WTC11 (cell line): Measurements from ENCODE around the gene CHADL. TPM values are rescaled to one million over a fixed set of nuclear protein-coding genes. Genes with fewer than 3 reads are reported as not detected.

Experiments used
- ATAC-seq: fragments of 200-7000 bp; cut with Tn5 transposase; 2 replicates; pipeline ENCODE4 v1.10.0; 2021; ENCODE audit warnings: mild to moderate bottlenecking, moderate library complexity
- CTCF ChIA-PET: fragments of 300-600 bp; sonication (Branson Sonifier 250); formaldehyde crosslinking; loops from one replicate; lab custom pipeline; 2021; ENCODE audit warnings: antibody characterized with exemption; lab: Charles Lee
- POLR2A ChIA-PET: fragments of 350-600 bp; sonication (Branson Sonifier 250); formaldehyde crosslinking; loops from one replicate; lab custom pipeline; 2021; ENCODE audit warnings: antibody characterized with exemption; lab: Charles Lee
- DNase-seq: peaks from one replicate; pipeline ENCODE4 v3.0.0; 2021; ENCODE audit warnings: low spot score
- H3K27ac Mint-ChIP-seq: 2 replicates; pipeline ENCODE4 v1.8.0; 2021; ENCODE audit warnings: mixed read lengths
- H3K27me3 Mint-ChIP-seq: 2 replicates; pipeline ENCODE4 v1.8.0; 2021; ENCODE audit warnings: low read depth, mild to moderate bottlenecking, moderate library complexity, mixed read lengths
- H3K36me3 Mint-ChIP-seq: 2 replicates; pipeline ENCODE4 v1.8.0; 2021; ENCODE audit warnings: mixed read lengths
- H3K4me1 Mint-ChIP-seq: 2 replicates; pipeline ENCODE4 v1.8.0; 2022; ENCODE audit warnings: mixed read lengths
- H3K4me3 Mint-ChIP-seq: 2 replicates; pipeline ENCODE4 v1.8.0; 2021; ENCODE audit warnings: mild to moderate bottlenecking, moderate library complexity, mixed read lengths
- H3K9me3 Mint-ChIP-seq: 2 replicates; pipeline ENCODE4 v1.8.0; 2021; ENCODE audit warnings: mixed read lengths
- ELF4 ChIP-seq: sonication (generic); formaldehyde crosslinking; IDR thresholded peaks from 2 replicates; pipeline ENCODE4 v1.8.1; 2022; ENCODE audit warnings: low read depth, mild to moderate bottlenecking, moderate library complexity, missing genetic modification reagents
- ESRRA ChIP-seq: sonication (generic); formaldehyde crosslinking; IDR thresholded peaks from 2 replicates; pipeline ENCODE4 v1.8.1; 2022; ENCODE audit warnings: mild to moderate bottlenecking, missing genetic modification reagents, borderline replicate concordance
- GABPB1 ChIP-seq: sonication (generic); formaldehyde crosslinking; IDR thresholded peaks from 2 replicates; pipeline ENCODE4 v1.8.1; 2023; ENCODE audit warnings: mild to moderate bottlenecking, missing genetic modification reagents
- GTF2I ChIP-seq: fragments of 250-450 bp; sonication (Bioruptor Pico); conservative IDR thresholded peaks from 2 replicates; pipeline ENCODE4 v1.4.0; 2021; ENCODE audit warnings: mild to moderate bottlenecking
- JAZF1 ChIP-seq: fragments of 250-450 bp; sonication (Bioruptor Pico); IDR thresholded peaks from 2 replicates; pipeline ENCODE4 v1.9.0; 2021; ENCODE audit warnings: moderate library complexity, mild to moderate bottlenecking, inconsistent platforms
- JUN ChIP-seq: sonication (generic); formaldehyde crosslinking; IDR thresholded peaks from 2 replicates; pipeline ENCODE4 v1.8.0; 2023; ENCODE audit warnings: mild to moderate bottlenecking, missing genetic modification reagents
- NFATC4 ChIP-seq: fragments of 250-450 bp; sonication (Bioruptor Pico); IDR thresholded peaks from 2 replicates; pipeline ENCODE4 v1.9.0; 2021; ENCODE audit warnings: mild to moderate bottlenecking
- NFYB ChIP-seq: sonication (generic); formaldehyde crosslinking; conservative IDR thresholded peaks from 2 replicates; pipeline ENCODE4 v1.8.0; 2022; ENCODE audit warnings: low read depth, missing genetic modification reagents
- SMAD4 ChIP-seq: sonication (generic); formaldehyde crosslinking; IDR thresholded peaks from 2 replicates; pipeline ENCODE4 v1.8.0; 2022; ENCODE audit warnings: mild to moderate bottlenecking, missing genetic modification reagents
- SOX15 ChIP-seq: fragments of 250-450 bp; sonication (Bioruptor Pico); IDR thresholded peaks from 2 replicates; pipeline ENCODE4 v1.9.0; 2021; ENCODE audit warnings: mild to moderate bottlenecking
- TCF7 ChIP-seq: sonication (generic); formaldehyde crosslinking; IDR thresholded peaks from 2 replicates; pipeline ENCODE4 v1.8.0; 2022; ENCODE audit warnings: mild to moderate bottlenecking, low read depth, missing genetic modification reagents, moderate library complexity
- ZNF121 ChIP-seq: sonication (generic); formaldehyde crosslinking; IDR thresholded peaks from 2 replicates; pipeline ENCODE4 v1.8.0; 2023; ENCODE audit warnings: missing genetic modification reagents
- ZNF138 ChIP-seq: sonication (generic); formaldehyde crosslinking; conservative IDR thresholded peaks from 2 replicates; pipeline ENCODE4 v1.8.1; 2022; ENCODE audit warnings: mild to moderate bottlenecking, moderate library complexity, missing genetic modification reagents
- ZNF219 ChIP-seq: sonication (generic); formaldehyde crosslinking; IDR thresholded peaks from 2 replicates; pipeline ENCODE4 v1.8.0; 2023; ENCODE audit warnings: missing genetic modification reagents, mild to moderate bottlenecking, borderline replicate concordance
- ZNF263 ChIP-seq: sonication (generic); formaldehyde crosslinking; IDR thresholded peaks from 2 replicates; pipeline ENCODE4 v1.8.1; 2022; ENCODE audit warnings: low read depth, mild to moderate bottlenecking, moderate library complexity, missing genetic modification reagents
- ZNF317 ChIP-seq: sonication (generic); formaldehyde crosslinking; IDR thresholded peaks from 2 replicates; pipeline ENCODE4 v1.8.1; 2023; ENCODE audit warnings: low read depth, mild to moderate bottlenecking, moderate library complexity, missing genetic modification reagents, borderline replicate concordance
- total RNA-seq: library from RNA; stranded (reverse); gene quantifications from 3 replicates; pipeline ENCODE4 v1.2.3, GENCODE V29; 2021
- TF ChIP-seq, protein P1 (sequence below): sonication (generic); formaldehyde crosslinking; IDR thresholded peaks from 2 replicates; pipeline ENCODE4 v1.8.0; 2023; ENCODE audit warnings: mild to moderate bottlenecking, missing genetic modification reagents
- TF ChIP-seq, protein P2 (sequence below): sonication (generic); formaldehyde crosslinking; IDR thresholded peaks from 2 replicates; pipeline ENCODE4 v1.8.1; 2022; ENCODE audit warnings: missing genetic modification reagents, borderline replicate concordance
- TF ChIP-seq, protein P3 (sequence below): sonication (generic); formaldehyde crosslinking; IDR thresholded peaks from 2 replicates; pipeline ENCODE4 v1.8.0; 2022; ENCODE audit warnings: missing genetic modification reagents
- TF ChIP-seq, protein P4 (sequence below): sonication (generic); formaldehyde crosslinking; IDR thresholded peaks from 2 replicates; pipeline ENCODE4 v1.8.0; 2022; ENCODE audit warnings: mild to moderate bottlenecking, missing genetic modification reagents
- TF ChIP-seq, protein P5 (sequence below): fragments of 250-450 bp; sonication (Bioruptor Pico); IDR thresholded peaks from 2 replicates; pipeline ENCODE4 v1.9.0; 2021; ENCODE audit warnings: mild to moderate bottlenecking

CHADL gene
- total RNA-seq, 1 experiment from 2014 or later: 1.2 TPM

DNA sequence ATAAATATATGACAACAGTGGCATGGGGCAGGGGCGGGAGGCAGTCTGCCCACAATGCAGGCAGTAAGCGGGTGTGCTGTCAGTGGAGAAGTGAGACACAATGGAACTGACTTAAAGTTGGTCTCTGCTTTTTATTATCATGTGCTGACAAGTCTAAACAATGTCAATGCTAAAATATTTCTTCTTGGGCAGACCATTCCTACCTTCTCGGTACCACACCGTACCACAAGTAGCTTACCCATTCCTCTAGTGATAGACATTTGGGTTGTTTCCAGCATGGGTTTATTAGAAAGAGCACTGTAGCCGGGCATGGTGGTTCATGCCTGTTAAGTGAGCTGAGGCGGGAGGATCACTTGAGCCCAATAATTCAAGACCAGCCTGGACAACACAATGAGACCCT, 2.6 kb upstream of the CHADL start (continued):
- TF ChIP-seq, protein P1, sequence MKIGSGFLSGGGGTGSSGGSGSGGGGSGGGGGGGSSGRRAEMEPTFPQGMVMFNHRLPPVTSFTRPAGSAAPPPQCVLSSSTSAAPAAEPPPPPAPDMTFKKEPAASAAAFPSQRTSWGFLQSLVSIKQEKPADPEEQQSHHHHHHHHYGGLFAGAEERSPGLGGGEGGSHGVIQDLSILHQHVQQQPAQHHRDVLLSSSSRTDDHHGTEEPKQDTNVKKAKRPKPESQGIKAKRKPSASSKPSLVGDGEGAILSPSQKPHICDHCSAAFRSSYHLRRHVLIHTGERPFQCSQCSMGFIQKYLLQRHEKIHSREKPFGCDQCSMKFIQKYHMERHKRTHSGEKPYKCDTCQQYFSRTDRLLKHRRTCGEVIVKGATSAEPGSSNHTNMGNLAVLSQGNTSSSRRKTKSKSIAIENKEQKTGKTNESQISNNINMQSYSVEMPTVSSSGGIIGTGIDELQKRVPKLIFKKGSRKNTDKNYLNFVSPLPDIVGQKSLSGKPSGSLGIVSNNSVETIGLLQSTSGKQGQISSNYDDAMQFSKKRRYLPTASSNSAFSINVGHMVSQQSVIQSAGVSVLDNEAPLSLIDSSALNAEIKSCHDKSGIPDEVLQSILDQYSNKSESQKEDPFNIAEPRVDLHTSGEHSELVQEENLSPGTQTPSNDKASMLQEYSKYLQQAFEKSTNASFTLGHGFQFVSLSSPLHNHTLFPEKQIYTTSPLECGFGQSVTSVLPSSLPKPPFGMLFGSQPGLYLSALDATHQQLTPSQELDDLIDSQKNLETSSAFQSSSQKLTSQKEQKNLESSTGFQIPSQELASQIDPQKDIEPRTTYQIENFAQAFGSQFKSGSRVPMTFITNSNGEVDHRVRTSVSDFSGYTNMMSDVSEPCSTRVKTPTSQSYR (CRISPR knock-in tag): no peak
- TF ChIP-seq JUN (CRISPR knock-in tag) (no peak), ELF4 (CRISPR knock-in tag) (no peak), GABPB1 (CRISPR knock-in tag) (no peak), ZNF219 (no peak), TCF7 (CRISPR knock-in tag) (no peak), ZNF138 (CRISPR knock-in tag) (no peak), JAZF1 (CRISPR knock-in tag) (no peak)
- TF ChIP-seq, protein P2, sequence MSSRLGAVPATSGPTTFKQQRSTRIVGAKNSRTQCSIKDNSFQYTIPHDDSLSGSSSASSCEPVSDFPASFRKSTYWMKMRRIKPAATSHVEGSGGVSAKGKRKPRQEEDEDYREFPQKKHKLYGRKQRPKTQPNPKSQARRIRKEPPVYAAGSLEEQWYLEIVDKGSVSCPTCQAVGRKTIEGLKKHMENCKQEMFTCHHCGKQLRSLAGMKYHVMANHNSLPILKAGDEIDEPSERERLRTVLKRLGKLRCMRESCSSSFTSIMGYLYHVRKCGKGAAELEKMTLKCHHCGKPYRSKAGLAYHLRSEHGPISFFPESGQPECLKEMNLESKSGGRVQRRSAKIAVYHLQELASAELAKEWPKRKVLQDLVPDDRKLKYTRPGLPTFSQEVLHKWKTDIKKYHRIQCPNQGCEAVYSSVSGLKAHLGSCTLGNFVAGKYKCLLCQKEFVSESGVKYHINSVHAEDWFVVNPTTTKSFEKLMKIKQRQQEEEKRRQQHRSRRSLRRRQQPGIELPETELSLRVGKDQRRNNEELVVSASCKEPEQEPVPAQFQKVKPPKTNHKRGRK (CRISPR knock-in tag): no peak
- TF ChIP-seq, protein P3, sequence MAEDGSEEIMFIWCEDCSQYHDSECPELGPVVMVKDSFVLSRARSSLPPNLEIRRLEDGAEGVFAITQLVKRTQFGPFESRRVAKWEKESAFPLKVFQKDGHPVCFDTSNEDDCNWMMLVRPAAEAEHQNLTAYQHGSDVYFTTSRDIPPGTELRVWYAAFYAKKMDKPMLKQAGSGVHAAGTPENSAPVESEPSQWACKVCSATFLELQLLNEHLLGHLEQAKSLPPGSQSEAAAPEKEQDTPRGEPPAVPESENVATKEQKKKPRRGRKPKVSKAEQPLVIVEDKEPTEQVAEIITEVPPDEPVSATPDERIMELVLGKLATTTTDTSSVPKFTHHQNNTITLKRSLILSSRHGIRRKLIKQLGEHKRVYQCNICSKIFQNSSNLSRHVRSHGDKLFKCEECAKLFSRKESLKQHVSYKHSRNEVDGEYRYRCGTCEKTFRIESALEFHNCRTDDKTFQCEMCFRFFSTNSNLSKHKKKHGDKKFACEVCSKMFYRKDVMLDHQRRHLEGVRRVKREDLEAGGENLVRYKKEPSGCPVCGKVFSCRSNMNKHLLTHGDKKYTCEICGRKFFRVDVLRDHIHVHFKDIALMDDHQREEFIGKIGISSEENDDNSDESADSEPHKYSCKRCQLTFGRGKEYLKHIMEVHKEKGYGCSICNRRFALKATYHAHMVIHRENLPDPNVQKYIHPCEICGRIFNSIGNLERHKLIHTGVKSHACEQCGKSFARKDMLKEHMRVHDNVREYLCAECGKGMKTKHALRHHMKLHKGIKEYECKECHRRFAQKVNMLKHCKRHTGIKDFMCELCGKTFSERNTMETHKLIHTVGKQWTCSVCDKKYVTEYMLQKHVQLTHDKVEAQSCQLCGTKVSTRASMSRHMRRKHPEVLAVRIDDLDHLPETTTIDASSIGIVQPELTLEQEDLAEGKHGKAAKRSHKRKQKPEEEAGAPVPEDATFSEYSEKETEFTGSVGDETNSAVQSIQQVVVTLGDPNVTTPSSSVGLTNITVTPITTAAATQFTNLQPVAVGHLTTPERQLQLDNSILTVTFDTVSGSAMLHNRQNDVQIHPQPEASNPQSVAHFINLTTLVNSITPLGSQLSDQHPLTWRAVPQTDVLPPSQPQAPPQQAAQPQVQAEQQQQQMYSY (CRISPR knock-in tag): no peak

DNA sequence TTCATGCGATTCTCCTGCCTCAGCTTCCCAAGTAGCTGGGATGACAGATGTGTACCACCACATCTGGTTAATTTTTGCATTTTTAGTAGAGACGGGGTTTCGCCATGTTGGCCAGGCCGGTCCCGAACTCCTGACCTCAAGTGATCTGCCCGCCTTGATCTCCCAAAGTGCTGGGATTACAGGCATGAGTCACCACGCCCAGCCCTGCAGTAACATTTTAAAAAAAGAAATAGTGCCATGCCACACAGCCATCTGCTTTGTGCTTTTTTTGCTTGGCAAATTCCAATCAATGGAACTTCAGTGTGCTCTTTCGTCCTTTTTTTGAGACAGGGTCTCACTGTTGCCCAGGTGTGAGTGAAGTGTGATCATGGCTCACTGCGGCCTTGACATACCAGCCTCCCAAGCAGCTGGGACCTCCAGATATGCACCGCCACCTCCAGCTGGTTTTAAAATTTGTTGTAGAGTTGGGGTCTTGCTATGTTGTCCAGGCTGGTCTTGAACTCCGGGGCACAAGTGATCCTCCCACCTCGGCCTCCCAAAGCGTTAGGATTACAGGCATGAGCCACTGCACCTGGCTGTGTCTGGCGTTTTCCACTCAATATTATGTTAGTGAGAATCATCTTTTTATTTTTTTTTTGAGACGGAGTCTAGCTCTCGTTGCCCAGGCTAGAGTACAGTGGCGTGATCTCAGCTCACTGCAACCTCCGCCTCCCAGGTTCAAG, 1.8 kb upstream of the CHADL start:
- POLR2A ChIA-PET: no interaction called here
- peaks cover 8% of the 10 kb centered on the region for H3K36me3 Mint-ChIP-seq

DNA sequence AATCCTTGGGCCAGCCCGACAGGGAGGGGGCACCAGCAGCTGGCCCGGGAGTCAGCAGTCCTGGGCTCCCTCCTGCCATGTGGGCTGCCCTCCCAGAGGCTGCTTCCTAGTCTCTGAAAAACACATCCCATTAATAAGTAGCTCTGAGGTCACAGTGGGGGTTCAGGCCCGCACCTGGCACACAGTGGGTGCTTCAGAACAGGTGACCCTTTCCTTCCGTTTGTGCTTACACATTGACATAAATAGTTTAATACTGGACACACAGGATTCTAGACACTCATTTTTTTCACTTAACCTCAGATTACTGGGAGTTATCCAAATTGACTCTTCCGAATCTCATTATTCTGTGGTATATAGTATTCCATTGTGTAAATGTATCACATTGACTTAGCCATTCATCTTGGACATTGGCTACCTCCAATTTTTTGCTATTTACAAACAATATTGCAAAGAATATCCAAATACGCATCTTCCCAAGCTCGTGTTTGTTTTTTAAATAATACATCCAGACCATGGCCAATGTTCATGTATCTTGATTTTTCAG, 474 bp upstream of the CHADL start:
- Mint-ChIP-seq H3K27ac (no peak overlapping the region), H3K9me3 (peaks cover 3% of the 10 kb centered on the region; the same call in 1 of the 2 replicates), H3K4me3 (no peak overlapping the region), H3K4me1 (peaks cover 12% of the 10 kb centered on the region), H3K27me3 (no peaks in the 10 kb centered on the region; the same call in none of the 2 replicates), H3K36me3 (no peaks in the 10 kb centered on the region; the same call in 1 of the 2 replicates)
- no peak for DNase-seq
- POLR2A ChIA-PET: no interaction called here
- CTCF ChIA-PET: no interaction called here
- no peak for ATAC-seq
- no peak for TF ChIP-seq SOX15 (CRISPR knock-in tag)
- no peak for TF ChIP-seq NFYB (CRISPR knock-in tag)
- TF ChIP-seq ZNF317: no peak
- TF ChIP-seq SMAD4 (CRISPR knock-in tag): no peak
- TF ChIP-seq, protein P4, sequence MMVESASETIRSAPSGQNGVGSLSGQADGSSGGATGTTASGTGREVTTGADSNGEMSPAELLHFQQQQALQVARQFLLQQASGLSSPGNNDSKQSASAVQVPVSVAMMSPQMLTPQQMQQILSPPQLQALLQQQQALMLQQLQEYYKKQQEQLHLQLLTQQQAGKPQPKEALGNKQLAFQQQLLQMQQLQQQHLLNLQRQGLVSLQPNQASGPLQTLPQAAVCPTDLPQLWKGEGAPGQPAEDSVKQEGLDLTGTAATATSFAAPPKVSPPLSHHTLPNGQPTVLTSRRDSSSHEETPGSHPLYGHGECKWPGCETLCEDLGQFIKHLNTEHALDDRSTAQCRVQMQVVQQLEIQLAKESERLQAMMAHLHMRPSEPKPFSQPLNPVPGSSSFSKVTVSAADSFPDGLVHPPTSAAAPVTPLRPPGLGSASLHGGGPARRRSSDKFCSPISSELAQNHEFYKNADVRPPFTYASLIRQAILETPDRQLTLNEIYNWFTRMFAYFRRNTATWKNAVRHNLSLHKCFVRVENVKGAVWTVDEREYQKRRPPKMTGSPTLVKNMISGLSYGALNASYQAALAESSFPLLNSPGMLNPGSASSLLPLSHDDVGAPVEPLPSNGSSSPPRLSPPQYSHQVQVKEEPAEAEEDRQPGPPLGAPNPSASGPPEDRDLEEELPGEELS: no peak
- TF ChIP-seq, protein P5, sequence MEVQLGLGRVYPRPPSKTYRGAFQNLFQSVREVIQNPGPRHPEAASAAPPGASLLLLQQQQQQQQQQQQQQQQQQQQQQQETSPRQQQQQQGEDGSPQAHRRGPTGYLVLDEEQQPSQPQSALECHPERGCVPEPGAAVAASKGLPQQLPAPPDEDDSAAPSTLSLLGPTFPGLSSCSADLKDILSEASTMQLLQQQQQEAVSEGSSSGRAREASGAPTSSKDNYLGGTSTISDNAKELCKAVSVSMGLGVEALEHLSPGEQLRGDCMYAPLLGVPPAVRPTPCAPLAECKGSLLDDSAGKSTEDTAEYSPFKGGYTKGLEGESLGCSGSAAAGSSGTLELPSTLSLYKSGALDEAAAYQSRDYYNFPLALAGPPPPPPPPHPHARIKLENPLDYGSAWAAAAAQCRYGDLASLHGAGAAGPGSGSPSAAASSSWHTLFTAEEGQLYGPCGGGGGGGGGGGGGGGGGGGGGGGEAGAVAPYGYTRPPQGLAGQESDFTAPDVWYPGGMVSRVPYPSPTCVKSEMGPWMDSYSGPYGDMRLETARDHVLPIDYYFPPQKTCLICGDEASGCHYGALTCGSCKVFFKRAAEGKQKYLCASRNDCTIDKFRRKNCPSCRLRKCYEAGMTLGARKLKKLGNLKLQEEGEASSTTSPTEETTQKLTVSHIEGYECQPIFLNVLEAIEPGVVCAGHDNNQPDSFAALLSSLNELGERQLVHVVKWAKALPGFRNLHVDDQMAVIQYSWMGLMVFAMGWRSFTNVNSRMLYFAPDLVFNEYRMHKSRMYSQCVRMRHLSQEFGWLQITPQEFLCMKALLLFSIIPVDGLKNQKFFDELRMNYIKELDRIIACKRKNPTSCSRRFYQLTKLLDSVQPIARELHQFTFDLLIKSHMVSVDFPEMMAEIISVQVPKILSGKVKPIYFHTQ (CRISPR knock-in tag): no peak
- TF ChIP-seq NFATC4: no peak
- no peak for TF ChIP-seq ZNF121
- TF ChIP-seq ESRRA (CRISPR knock-in tag): no peak

More for the DNA sequence above, 1.8 kb upstream of the CHADL start:
- ATAC-seq (no peak), DNase-seq (no peak)
- Mint-ChIP-seq H3K9me3 (peaks cover 3% of the 10 kb centered on the region; the same call in 1 of the 2 replicates), H3K27me3 (no peaks in the 10 kb centered on the region; the same call in 1 of the 2 replicates), H3K27ac (no peak overlapping the region), H3K4me3 (no peak overlapping the region), H3K4me1 (peaks cover 4% of the 10 kb centered on the region)
- CTCF ChIA-PET: no interaction called here
- TF ChIP-seq ZNF121 (peak; percentile 94), GTF2I (CRISPR knock-in tag) (peak; percentile 88), ZNF263 (CRISPR knock-in tag) (no peak)
